T47D (cell line): ENCODE data around the gene MTA2.
"Not testable (repeated sequence)": the region's sequence is repeated elsewhere in the genome, so short reads cannot be mapped to it uniquely, and the experiment has no call there.

Experiments used
- DNase-seq, 2 experiments: peaks; one replicate each; pipeline versions ENCODE4 v3.0.0 to v3.0.0-alpha.2; 2011 to 2012; ENCODE audit warnings: low read depth in 1 of 2, low spot score in 1 of 2
- JUND ChIP-seq: IDR thresholded peaks from 2 replicates; pipeline ENCODE4 v1.6.1; 2012; ENCODE audit warnings: low read depth
- in situ Hi-C: cut with HindIII; loops from 2 replicates; pipeline ENCODE4 v1.10.0; 2016; ENCODE audit warnings: low sequenced_read_pairs, low pct_unique_long_range_greater_than_20kb

The MTA2 gene

GRCh38 chr11:62601372-62602140, at the start of gene MTA2:
Gene MTA2, minus strand, starts transcription at chr11:62601865. Its CDS starts 415 bp downstream, at chr11:62601450.
- in situ Hi-C loops = no loop called here
- TF ChIP-seq JUND = no peak
- DNase-seq = peak; percentile 94 to 99

DNA sequence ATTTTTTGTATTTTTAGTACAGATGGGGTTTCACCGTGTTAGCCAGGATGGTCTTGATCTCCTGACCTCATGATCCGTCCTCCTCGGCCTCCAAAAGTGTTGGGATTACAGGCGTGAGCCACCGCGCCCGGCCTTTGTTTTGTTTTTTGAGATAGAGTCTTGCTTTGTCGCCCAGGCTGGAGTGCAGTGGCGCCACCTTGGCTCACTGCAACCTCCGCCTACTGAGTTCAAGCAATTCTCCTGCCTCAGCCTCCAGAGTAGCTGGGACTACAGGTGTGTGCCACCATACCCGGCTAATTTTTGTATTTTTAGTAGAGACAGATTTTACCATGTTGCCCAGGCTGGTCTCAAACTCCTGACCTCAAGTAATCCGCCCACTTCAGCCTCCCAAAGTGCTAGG, 48.6 kb upstream of the MTA2 start:
- DNase-seq, in situ Hi-C loops: not testable (repeated sequence)

DNA sequence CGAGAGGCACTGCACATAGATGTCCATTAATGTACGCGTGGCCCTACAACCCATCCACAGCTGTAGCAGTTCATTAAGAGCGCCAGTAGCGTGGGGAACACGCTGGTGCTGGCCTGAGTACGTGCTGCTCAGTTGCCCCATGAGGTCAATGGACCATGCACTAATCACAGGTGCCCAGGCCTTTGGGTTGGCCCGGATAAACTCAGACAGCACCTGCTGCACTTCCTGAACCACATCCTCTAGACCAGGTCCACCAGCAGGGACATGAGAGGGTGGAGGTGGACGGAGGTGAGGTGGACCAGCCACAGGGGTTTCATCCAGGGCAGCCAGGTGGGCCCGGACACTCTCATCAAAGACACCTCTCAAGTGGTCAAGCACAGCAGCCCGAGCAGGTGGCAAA, 47.8 kb upstream of the MTA2 start:
- TF ChIP-seq JUND = no peak
- DNase-seq = no peak
- in situ Hi-C loops = no loop called here

- in situ Hi-C loops = no loop called here
- TF ChIP-seq JUND = no peak
- DNase-seq = no peak
These were observed 47.3 kb upstream of the MTA2 start for GRCh38 chr11:62648967-62649364.

DNA sequence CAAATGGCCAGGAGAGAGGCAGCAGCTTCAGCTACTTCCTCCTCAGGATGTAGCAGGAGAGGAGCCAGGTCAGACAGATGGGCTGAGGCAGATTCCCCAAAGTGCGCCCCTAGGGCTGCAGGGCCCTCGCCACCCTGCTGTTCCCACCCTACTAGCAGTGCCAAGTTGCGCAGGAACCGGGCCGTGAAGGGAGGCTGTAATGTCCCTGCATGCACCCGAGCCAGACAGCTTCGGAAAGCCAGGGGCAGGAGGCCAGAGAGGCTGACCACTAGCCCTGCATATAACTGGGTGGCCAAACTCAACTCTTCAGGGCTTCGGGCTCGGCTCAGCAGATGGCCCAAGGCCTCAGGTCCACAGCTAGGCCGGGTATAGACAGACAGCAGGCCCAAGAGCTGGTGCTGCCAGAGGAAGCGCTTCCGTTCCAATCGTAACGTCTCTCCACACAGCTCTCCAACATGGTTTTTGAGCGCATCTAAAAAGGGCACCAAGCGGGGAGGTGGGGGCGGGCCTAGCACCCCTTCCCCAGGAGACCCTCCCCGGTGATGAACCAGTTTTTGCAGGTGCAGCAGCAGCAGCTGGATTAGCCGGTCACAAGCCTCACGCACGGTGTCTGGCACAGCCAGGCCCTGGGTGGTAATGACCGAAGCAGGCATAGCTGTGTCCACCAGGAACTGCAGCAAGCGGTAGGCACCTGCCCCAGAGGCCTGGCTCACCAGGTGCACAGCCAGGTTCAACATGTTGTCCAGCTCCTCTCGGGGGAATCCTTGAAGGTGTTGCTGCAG, 46.7 kb upstream of the MTA2 start:
- in situ Hi-C loops = no loop called here
- no peak for DNase-seq
- no peak for TF ChIP-seq JUND

DNA sequence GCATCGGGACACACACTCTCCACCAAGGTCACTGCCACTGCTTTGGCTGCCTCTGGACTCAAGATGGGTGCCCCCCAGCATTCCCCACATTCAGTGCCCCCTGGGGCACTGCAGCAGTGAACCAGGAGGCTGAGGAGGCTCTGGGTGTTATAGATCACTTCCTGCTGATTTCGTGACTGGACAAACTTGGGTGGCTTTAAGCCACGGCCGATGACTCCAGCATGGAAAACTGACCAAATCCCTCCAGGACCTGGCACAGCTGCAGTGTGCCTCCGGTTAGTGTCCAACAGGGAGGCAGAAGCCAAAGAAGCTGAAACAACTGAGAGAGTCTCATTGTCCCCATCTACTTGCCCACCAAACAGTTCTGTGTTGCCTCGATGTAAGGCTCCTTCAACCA, 45.9 kb upstream of the MTA2 start:
- TF ChIP-seq JUND = no peak

GRCh38 chr11:62646825-62647608, 45.4 kb upstream of the MTA2 start:
- in situ Hi-C loops = no loop called here

More for the DNA sequence above, 45.9 kb upstream of the MTA2 start:
- no peak for DNase-seq
- in situ Hi-C loops = no loop called here

DNA sequence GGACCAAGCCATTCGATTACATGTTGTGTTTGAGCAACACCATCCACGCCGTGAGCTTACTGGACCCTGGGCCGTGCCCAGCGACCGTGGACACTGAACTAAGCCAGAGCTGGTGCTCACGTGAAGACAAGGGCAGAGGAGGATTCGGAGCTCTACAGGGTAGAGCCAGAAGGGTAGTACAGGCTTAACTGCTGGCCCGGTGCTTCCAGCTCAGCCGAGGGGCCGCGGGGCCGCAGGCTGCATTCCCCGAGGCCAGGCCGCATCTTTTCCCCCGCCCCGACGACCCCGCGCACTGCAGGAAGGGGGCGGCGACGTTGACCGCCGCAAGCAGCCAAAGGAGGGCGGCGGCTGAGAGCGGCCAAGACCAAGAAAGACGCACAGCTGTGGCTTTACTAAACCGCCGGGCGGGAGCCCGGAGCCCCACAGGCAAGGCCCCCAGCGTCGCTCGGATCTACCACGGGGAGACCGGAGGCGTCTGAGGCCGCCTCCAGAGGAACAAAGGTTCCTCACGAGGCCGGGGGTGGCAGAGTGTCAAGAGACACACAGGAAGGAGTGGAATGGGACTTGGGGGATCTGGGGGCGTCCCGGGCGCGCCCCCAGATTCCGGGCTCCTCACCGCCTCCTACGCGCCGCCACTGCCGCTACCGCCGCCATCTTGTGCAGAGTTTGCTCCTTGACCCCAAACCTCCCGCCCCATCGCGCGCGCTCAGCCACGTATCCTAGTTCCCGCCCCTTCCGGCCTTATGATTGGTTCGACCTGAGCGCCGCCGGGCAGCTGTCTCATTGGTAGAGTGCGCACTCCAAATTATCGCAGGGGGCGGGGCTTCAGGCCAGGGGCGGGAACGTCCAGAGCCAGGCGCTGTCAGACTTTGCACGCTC, 44.5 kb upstream of the MTA2 start, which contains the start of gene GANAB:
GANAB (minus strand) TSS at position 668 of the 879 bp plus-strand sequence; CDS start at position 654, 14 bp downstream.
- TF ChIP-seq JUND = no peak
- peak; percentile 99 to 100 for DNase-seq
- in situ Hi-C loops = no loop called here

More at GRCh38 chr11:62646825-62647608, 45.4 kb upstream of the MTA2 start:
- DNase-seq = no peak
- no peak for TF ChIP-seq JUND

- TF ChIP-seq JUND = no peak
- in situ Hi-C loops = no loop called here
These were observed 43.9 kb upstream of the MTA2 start for GRCh38 chr11:62645671-62645945.

GRCh38 chr11:62644220-62644619, 42.6 kb upstream of the MTA2 start:
- no peak for TF ChIP-seq JUND
- in situ Hi-C loops = no loop called here
- DNase-seq = no peak

More at GRCh38 chr11:62645671-62645945, 43.9 kb upstream of the MTA2 start:
- no peak for DNase-seq

GRCh38 chr11:62632492-62632891, 30.8 kb upstream of the MTA2 start:
- in situ Hi-C loops = no loop called here
- no peak for DNase-seq
- no peak for TF ChIP-seq JUND

- no peak for TF ChIP-seq JUND
- in situ Hi-C loops = no loop called here
- DNase-seq = peak in 1 of 2 experiments; percentile 58
These were observed 26.0 kb upstream of the MTA2 start for GRCh38 chr11:62627713-62628112.
